H1 (cell line): ENCODE results near the gene KRT10. TPM values are rescaled to one million over a fixed set of nuclear protein-coding genes. Genes with fewer than 3 reads are reported as not detected.

Source experiments
- CTCF ChIA-PET: fragments of 300-600 bp; sonication (Branson Sonifier 250); formaldehyde crosslinking; loops from one replicate; lab custom pipeline; 2021; ENCODE audit not compliant: partially characterized antibody; lab: Charles Lee
- POLR2A ChIA-PET: fragments of 300-600 bp; sonication (Branson Sonifier 250); formaldehyde crosslinking; loops from one replicate; lab custom pipeline; 2021; ENCODE audit warnings: inconsistent platforms; ENCODE audit not compliant: partially characterized antibody; lab: Charles Lee
- DNase-seq, 2 experiments: peaks; one replicate each; pipeline versions ENCODE4 v3.0.0 to v3.0.0-alpha.2; 2010 to 2022; ENCODE audit warnings: low spot score in 2 of 2, low read depth in 1 of 2, mixed read lengths in 1 of 2
- FAIRE-seq: peaks from 2 replicates; lab custom pipeline; 2011; peaks lifted over from hg19 to GRCh38; lab: Jason Lieb, UNC
- H2AFZ ChIP-seq: 2 replicates; pipeline ENCODE4 v1.8.1; 2012; ENCODE audit warnings: low read length, inconsistent platforms
- H2AK5ac ChIP-seq: 2 replicates; pipeline ENCODE4 v1.6.1; 2013; ENCODE audit warnings: low read depth, low read length
- H2BK120ac ChIP-seq: replicated peaks from 2 replicates; pipeline ENCODE3; 2013; ENCODE audit warnings: low read depth, low read length, inconsistent platforms
- H2BK12ac ChIP-seq: 2 replicates; pipeline ENCODE4 v1.6.1; 2013; ENCODE audit warnings: low read depth, low read length
- H2BK15ac ChIP-seq: 2 replicates; pipeline ENCODE4 v1.6.1; 2013; ENCODE audit warnings: low read length
- H2BK20ac ChIP-seq: 2 replicates; pipeline ENCODE4 v1.6.1; 2013; ENCODE audit warnings: low read length
- H2BK5ac ChIP-seq: 2 replicates; pipeline ENCODE4 v1.6.1; 2013; ENCODE audit warnings: low read depth, low read length
- H3K14ac ChIP-seq: 2 replicates; pipeline ENCODE4 v1.6.1; 2013; ENCODE audit warnings: inconsistent platforms; ENCODE audit not compliant: insufficient read length
- H3K18ac ChIP-seq: 2 replicates; pipeline ENCODE4 v1.6.1; 2013; ENCODE audit warnings: low read length; ENCODE audit errors: extremely low read depth
- H3K23ac ChIP-seq: 2 replicates; pipeline ENCODE4 v1.6.1; 2013; ENCODE audit warnings: inconsistent platforms; ENCODE audit not compliant: insufficient read length
- H3K23me2 ChIP-seq: 2 replicates; pipeline ENCODE4 v1.6.1; 2013; ENCODE audit warnings: low read depth, low read length
- H3K27ac ChIP-seq: 2 replicates; pipeline ENCODE4 v1.6.1; 2011; ENCODE audit warnings: low read depth, low read length, inconsistent platforms
- H3K27me3 ChIP-seq, 4 experiments: replicated peaks in 1 of 4; 1 replicate in 1 of 4; 2 replicates in 3 of 4; pipeline versions ENCODE4 v1.6.1 to v1.8.1; 2011 to 2013; ENCODE audit warnings: low read length in 3 of 4, mild to moderate bottlenecking in 3 of 4, inconsistent platforms in 2 of 4, mixed read lengths in 2 of 4, moderate library complexity in 1 of 4; ENCODE audit not compliant: control insufficient read depth in 3 of 4, insufficient read depth in 3 of 4; ENCODE audit errors: extremely low read depth in 1 of 4
- H3K36me3 ChIP-seq, 4 experiments: 2 replicates each; pipeline versions ENCODE4 v1.6.1 to v1.8.1; 2011 to 2013; ENCODE audit warnings: mild to moderate bottlenecking in 4 of 4, low read length in 3 of 4, moderate library complexity in 2 of 4, control low read depth in 1 of 4, inconsistent platforms in 1 of 4; ENCODE audit not compliant: insufficient read depth in 4 of 4, control insufficient read depth in 2 of 4
- H3K4ac ChIP-seq: replicated peaks from 2 replicates; pipeline ENCODE3; 2013; ENCODE audit warnings: low read length, low read depth, mixed read lengths, inconsistent platforms; ENCODE audit not compliant: insufficient read length
- H3K4me1 ChIP-seq, 4 experiments: replicated peaks in 1 of 4; 1 replicate in 1 of 4; 2 replicates in 3 of 4; pipeline versions ENCODE4 v1.6.1 to v1.8.1; 2011 to 2013; ENCODE audit warnings: low read length in 3 of 4, inconsistent platforms in 2 of 4, mixed read lengths in 1 of 4; ENCODE audit not compliant: insufficient read depth in 4 of 4, control insufficient read depth in 3 of 4
- H3K4me2 ChIP-seq, 2 experiments: 2 replicates each; pipeline versions ENCODE4 v1.6.1 to v1.8.1; 2011 to 2013; ENCODE audit warnings: low read depth in 2 of 2, low read length in 2 of 2, control low read depth in 1 of 2, inconsistent platforms in 1 of 2, mild to moderate bottlenecking in 1 of 2; ENCODE audit not compliant: insufficient read depth in 1 of 2
- H3K4me3 ChIP-seq, 4 experiments: fragments of 200-600, 300-600 bp in 1 of 4; sonication (generic), shearing (Covaris generic), sonication (Bioruptor Twin) in 1 of 4; 2 replicates each; pipeline versions ENCODE4 v1.5.1 to v1.8.1; 2011 to 2016; ENCODE audit warnings: low read length in 4 of 4, low read depth in 3 of 4, control low read depth in 2 of 4, inconsistent platforms in 2 of 4, mild to moderate bottlenecking in 2 of 4, mixed read lengths in 1 of 4, moderate library complexity in 1 of 4; ENCODE audit not compliant: insufficient read depth in 2 of 4; ENCODE audit errors: extremely low read depth in 1 of 4
- H3K56ac ChIP-seq: replicated peaks from 2 replicates; pipeline ENCODE3; 2013; ENCODE audit warnings: low read depth, mild to moderate bottlenecking, mixed read lengths, low read length, inconsistent platforms; ENCODE audit not compliant: insufficient read length
- H3K79me1 ChIP-seq: 2 replicates; pipeline ENCODE4 v1.6.1; 2013; ENCODE audit warnings: low read depth, low read length, control low read depth
- H3K79me2 ChIP-seq, 2 experiments: 2 replicates each; pipeline versions ENCODE4 v1.6.1 to v1.8.1; 2012 to 2013; ENCODE audit warnings: low read length in 2 of 2, mild to moderate bottlenecking in 2 of 2, inconsistent platforms in 1 of 2; ENCODE audit not compliant: insufficient read depth in 2 of 2, control insufficient read depth in 1 of 2
- H3K9ac ChIP-seq, 4 experiments: replicated peaks in 1 of 4; 1 replicate in 1 of 4; 2 replicates in 3 of 4; pipeline versions ENCODE4 v1.6.1 to v1.8.1; 2011 to 2013; ENCODE audit warnings: low read depth in 3 of 4, low read length in 3 of 4, control low read depth in 2 of 4, mild to moderate bottlenecking in 2 of 4, moderate library complexity in 2 of 4, inconsistent platforms in 1 of 4; ENCODE audit errors: extremely low read depth in 1 of 4
- H3K9me3 ChIP-seq, 2 experiments: 2 replicates each; pipeline versions ENCODE4 v1.6.1 to v1.8.1; 2012 to 2013; ENCODE audit warnings: mild to moderate bottlenecking in 2 of 2, moderate library complexity in 2 of 2, control low read depth in 1 of 2, inconsistent platforms in 1 of 2, low read depth in 1 of 2, low read length in 1 of 2, mixed read lengths in 1 of 2; ENCODE audit not compliant: insufficient read depth in 2 of 2
- H4K20me1 ChIP-seq, 2 experiments: replicated peaks in 1 of 2; 2 replicates each; pipeline versions ENCODE3 to v1.8.1; 2011 to 2013; ENCODE audit warnings: inconsistent platforms in 2 of 2, low read length in 2 of 2, mild to moderate bottlenecking in 1 of 2; ENCODE audit not compliant: insufficient read depth in 2 of 2, control insufficient read depth in 1 of 2
- H4K5ac ChIP-seq: 2 replicates; pipeline ENCODE4 v1.6.1; 2013; ENCODE audit warnings: low read length, low read depth, mixed read lengths, inconsistent platforms; ENCODE audit not compliant: insufficient read length
- H4K8ac ChIP-seq: 2 replicates; pipeline ENCODE4 v1.8.0; 2013; ENCODE audit warnings: mild to moderate bottlenecking, moderate library complexity, low read length, inconsistent platforms; ENCODE audit not compliant: insufficient read depth; ENCODE audit errors: extremely low read depth
- H4K91ac ChIP-seq: replicated peaks from 2 replicates; pipeline ENCODE3; 2013; ENCODE audit warnings: low read length, mixed read lengths, inconsistent platforms; ENCODE audit not compliant: insufficient read length
- GTF2F1 ChIP-seq: IDR thresholded peaks from 2 replicates; pipeline ENCODE4 v1.6.1; 2012; ENCODE audit warnings: low read depth, low read length, improper control_type of control experiment, borderline replicate concordance
- WGBS, 2 experiments: shearing (Covaris generic) in 1 of 2; methylation state at CpG; one replicate each; pipeline versions ENCODE4 v1.1.6 to v1.1.7; 2013 to 2015; ENCODE audit warnings: low lambda C conversion rate in 2 of 2, mixed read lengths in 2 of 2, inconsistent platforms in 1 of 2, low coverage in 1 of 2, missing lambda C conversion rate in 1 of 2; ENCODE audit not compliant: insufficient replicate concordance in 2 of 2, insufficient coverage in 1 of 2, insufficient read length in 1 of 2; ENCODE audit errors: extremely low coverage in 1 of 2, missing lambda C conversion rate in 1 of 2; 5-methylcytosine and 5-hydroxymethylcytosine counted together
- polyA plus RNA-seq, 7 experiments: library from polyadenylated mRNA; depleted of rRNA in 3 of 7; stranded (reverse) in 5 of 7; unstranded in 2 of 7; fragments of >200 nt in 5 of 7; fragments of 200-250 nt in 2 of 7; gene quantifications; 1 replicate in 5 of 7; 2 replicates in 1 of 7; 4 replicates in 1 of 7; pipeline versions ENCODE4 v1.2.1 to v1.2.3, GENCODE V29; 2011 to 2013; ENCODE audit warnings: missing spikeins in 2 of 7, mixed read lengths in 2 of 7
- total RNA-seq: library from RNA; stranded (reverse); fragmentation: NEBNext Ultra II Directional; extraction: Animal tissue kit (Norgen Biotek cat#: 25700); gene quantifications from 2 replicates; pipeline ENCODE4 v1.2.1, GENCODE V29; 2021

The KRT10 gene
- total and polyA plus RNA-seq, 2 of the 8 experiments (the other 6 are each of a cell fraction or from before 2014, with no cell fraction given) = 3.5 to 39.4 TPM

GRCh38 chr17:40825599-40825998 is 3.2 kb upstream of the KRT10 start:
- H3K27ac ChIP-seq = no peak overlapping the region
- no peaks in the 10 kb centered on the region; the same call in 1 of the 2 replicates for H3K23me2 ChIP-seq
- H4K91ac ChIP-seq = no peak overlapping the region
- no peak overlapping the region for H4K8ac ChIP-seq
- H3K4me3 ChIP-seq = no peak overlapping the region
- H3K4ac ChIP-seq = no peak overlapping the region
- WGBS, 2 experiments = 76% methylated on average over 2 of the region's 2 CpGs; no CpG with 5 or more reads in 1 of the 2 experiments
- H2BK20ac ChIP-seq = no peak overlapping the region
- H4K5ac ChIP-seq = no peak overlapping the region
- no peak overlapping the region for H3K14ac ChIP-seq
- no peak overlapping the region for H3K4me2 ChIP-seq
- no peaks in the 10 kb centered on the region for H3K4me1 ChIP-seq
- H3K27me3 ChIP-seq = peaks cover 0 to 11% (median 1%) of the 10 kb centered on the region in 4 experiments; a peak in 3 of 7 replicates
- no peak overlapping the region for H3K23ac ChIP-seq
- POLR2A ChIA-PET = interaction anchor here (0.6 kb wide), 1 partner anchor 9 kb away, joined by 3 read pairs; no protein-coding TSS in a partner anchor
- DNase-seq = no peak
- H3K56ac ChIP-seq = no peak overlapping the region
- H3K79me1 ChIP-seq = no peaks in the 10 kb centered on the region
- H3K79me2 ChIP-seq = no peaks in the 10 kb centered on the region
- FAIRE-seq = no peak
- H3K18ac ChIP-seq = no peak overlapping the region
- H3K36me3 ChIP-seq = no peaks in the 10 kb centered on the region
- no peak overlapping the region for H2AK5ac ChIP-seq
- H2BK5ac ChIP-seq = no peak overlapping the region
- H2BK12ac ChIP-seq = no peak overlapping the region
- H2BK15ac ChIP-seq = no peak overlapping the region
- CTCF ChIA-PET = interaction anchor here (0.6 to 1.4 kb wide), 3 partner anchors 80 to 723 kb away, joined by 3 to 4 read pairs (median 4); partner anchors contain the start of gene KRT36
- H2AFZ ChIP-seq = no peak overlapping the region
- no peaks in the 10 kb centered on the region for H3K9me3 ChIP-seq
- no peak for TF ChIP-seq GTF2F1
- H3K9ac ChIP-seq = no peak overlapping the region
- no peak overlapping the region for H2BK120ac ChIP-seq
- H4K20me1 ChIP-seq = peaks cover 0 to 2% of the 10 kb centered on the region in 2 experiments
